GM13977 (cell line): Measurements from ENCODE around the gene DGKD.
"Not testable (repeated sequence)": the region's sequence is repeated elsewhere in the genome, so short reads cannot be mapped to it uniquely, and the experiment has no call there.

Experiments used
- DNase-seq: peaks from one replicate; pipeline ENCODE4 v3.0.0; 2012; ENCODE audit warnings: low spot score
- in situ Hi-C: fragments of 300-500 bp; cut with MboI; formaldehyde crosslinking; loops from one replicate; pipeline ENCODE4 v1.12.0; 2022; ENCODE audit warnings: low sequenced_read_pairs, low pct_unique_long_range_greater_than_20kb, mixed read lengths, inconsistent platforms; ENCODE audit not compliant: unreplicated experiment
- TF ChIP-seq, protein P1 (sequence below): IDR thresholded peaks from 2 replicates; pipeline ENCODE4 v1.5.1; 2012; ENCODE audit warnings: mild to moderate bottlenecking, control low read depth; ENCODE audit not compliant: insufficient read depth; ENCODE audit errors: extremely low read depth, missing control alignments

Gene DGKD

DNA sequence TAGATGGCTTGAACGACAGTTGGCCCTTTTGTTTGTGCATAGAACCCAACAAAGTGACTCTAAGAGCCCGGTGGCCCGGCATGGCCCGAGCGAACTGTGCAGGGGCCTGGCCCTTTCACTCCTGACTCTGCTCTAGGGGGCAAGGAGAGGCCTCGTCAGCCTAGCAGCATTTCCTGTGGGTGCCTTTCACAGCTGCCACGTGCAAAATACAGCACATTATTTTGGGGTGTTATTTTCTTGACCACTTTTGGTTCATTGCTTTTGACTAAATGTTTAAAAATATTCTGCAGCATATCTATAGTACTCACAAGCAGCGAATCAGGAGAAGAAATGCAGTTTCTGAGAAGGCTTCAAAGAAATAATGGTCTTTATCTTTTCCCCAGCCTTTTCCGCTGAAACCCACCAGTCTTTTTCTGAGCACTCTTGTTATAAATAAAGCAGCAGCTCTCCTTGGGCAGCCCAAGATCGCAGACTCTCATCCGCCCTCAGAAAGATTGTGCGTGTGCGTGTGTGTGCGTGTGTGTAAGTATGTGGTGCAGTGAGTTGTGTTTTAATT, 31.3 kb downstream of the DGKD start:
- TF ChIP-seq, protein P1, sequence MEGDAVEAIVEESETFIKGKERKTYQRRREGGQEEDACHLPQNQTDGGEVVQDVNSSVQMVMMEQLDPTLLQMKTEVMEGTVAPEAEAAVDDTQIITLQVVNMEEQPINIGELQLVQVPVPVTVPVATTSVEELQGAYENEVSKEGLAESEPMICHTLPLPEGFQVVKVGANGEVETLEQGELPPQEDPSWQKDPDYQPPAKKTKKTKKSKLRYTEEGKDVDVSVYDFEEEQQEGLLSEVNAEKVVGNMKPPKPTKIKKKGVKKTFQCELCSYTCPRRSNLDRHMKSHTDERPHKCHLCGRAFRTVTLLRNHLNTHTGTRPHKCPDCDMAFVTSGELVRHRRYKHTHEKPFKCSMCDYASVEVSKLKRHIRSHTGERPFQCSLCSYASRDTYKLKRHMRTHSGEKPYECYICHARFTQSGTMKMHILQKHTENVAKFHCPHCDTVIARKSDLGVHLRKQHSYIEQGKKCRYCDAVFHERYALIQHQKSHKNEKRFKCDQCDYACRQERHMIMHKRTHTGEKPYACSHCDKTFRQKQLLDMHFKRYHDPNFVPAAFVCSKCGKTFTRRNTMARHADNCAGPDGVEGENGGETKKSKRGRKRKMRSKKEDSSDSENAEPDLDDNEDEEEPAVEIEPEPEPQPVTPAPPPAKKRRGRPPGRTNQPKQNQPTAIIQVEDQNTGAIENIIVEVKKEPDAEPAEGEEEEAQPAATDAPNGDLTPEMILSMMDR: no peak
- in situ Hi-C loops: no loop called here
- peak; percentile 66 for DNase-seq

DNA sequence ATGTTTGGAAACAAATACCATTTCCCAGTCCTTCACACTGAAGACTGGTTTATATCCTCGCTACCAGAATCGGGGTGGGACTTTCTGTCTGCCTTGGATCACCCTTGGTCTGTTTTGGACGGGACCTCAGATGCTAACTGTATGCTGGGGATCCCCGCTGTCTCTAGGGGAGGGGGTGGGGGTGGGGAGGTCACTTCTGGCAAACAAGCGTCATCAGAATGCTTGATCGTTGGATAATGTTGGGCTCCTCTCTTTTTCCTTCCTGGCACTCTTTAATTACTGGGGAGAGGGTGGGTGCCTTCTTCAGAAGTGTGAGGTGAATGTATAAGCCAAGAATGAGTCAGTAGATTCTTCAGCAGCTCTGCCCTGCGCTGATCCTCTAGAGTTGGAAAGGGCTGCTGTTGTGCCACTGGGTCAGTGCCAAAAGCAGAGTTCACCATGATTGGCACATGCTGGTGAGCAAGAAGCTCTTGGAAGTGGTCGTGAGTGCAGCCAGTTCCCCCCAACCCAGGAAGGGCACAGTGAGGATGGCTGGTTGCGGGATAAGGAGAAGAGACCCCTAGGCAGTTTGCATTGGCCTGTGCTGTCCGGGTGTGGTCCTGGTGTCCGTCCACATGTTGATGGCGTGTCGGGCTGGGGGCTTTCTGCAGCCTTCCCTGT, 32.2 kb downstream of the DGKD start:
- no peak for DNase-seq
- TF ChIP-seq, protein P1: no peak
- in situ Hi-C loops: no loop called here

DNA sequence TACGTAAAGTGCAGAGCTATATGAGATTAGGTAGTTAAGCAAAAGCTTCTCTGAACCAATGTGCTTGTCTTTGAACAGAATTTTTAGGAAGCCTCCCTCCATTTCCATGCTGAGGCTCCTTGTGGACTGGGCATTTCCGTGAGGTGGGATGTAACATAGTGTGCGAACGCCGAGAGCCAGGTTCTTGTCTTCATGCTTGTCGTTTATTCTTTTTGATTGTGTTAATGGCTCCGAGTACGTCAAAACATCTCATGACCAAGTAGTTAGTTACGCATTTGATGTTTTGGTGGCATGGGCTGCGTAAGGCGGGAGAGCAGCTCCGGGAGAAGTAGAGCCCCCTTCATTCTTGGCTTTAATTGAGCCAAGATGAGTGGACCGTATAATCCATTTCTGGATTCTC, 32.9 kb downstream of the DGKD start:
- in situ Hi-C loops: no loop called here
- TF ChIP-seq, protein P1: no peak
- no peak for DNase-seq

DNA sequence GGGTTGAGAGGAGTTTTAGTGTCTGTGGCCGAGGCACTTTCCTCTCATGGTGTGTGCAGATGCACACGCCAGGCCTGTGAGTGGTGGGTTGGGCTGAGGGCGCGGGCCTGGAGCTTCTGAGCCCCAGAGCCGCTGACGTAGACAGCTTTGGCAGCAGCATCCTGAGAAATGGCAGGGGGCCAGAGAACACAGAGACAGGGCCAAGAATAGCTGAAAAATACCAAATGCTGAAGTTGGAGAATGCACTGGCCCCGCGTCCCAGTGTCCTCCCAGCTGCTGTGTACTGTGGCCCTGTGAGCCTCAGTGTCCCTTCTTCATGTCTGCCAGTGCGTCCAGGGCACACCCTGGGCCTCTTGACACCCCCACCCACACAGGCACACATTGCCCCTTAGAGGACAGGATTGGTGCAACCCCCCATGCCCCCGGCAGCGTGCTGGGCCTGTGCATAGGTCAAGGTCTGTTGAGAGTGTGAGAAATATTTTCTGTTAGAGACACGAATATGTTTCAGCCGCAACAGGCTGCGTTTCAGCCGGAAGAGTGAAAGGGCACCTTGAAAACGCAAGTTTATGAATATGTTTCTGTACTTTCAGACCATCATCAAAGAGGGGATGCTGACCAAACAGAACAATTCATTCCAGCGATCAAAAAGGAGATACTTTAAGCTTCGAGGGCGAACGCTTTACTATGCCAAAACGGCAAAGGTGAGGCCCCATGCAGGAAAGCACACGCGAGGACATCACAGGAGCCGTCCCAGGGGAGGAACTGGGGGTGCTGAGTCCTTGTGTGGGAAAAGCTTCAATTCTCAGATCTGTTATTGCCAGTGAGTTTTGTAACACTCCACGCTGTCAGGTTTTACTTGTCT, 33.6 kb downstream of the DGKD start:
- in situ Hi-C loops: no loop called here
- no peak for DNase-seq
- TF ChIP-seq, protein P1: no peak

DNA sequence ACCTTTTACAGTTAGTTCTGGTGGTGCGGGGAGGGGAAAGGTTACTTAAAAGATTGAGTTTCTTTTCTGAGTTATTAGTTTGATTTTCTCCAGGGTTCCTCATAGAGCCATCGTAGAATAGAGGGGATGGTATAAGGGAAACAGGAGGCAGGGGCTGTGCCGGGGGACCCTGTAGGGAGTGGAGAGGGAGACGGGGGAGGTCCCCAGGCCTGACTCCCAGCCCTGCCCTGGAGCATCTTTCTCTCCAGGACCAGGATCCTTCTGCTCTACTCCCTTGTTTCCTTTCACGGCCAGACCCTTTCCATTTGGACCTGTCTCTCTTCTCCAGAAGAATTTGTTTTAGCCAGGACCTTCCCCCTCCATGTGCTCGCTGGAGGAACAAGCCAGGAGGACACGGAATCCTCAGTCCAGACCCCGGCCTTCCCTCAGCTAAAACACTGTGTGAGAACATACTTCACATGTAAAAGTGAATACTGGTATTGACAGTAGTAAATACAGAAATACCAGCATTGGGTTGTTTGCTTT, 35.4 kb downstream of the DGKD start:
- in situ Hi-C loops: no loop called here
- no peak for DNase-seq
- TF ChIP-seq, protein P1: no peak

DNA sequence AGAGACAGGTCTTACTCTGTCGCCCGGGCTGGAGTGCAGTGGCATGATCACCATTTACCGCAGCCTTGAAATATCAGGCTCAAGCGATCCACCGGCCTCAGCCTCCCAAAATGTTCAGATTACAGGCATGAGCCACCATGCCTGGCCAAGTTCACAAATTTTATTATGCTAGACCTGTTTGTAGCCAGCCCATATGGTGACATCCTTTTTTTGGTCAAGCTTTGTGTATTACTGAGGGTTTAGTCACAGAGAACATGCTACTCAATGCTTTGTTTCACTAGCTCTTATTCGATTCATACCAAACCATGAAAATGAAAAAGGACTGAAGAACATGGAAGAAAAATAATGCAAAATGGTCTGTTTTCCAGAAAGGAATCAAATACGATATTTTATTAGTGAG, 41.4 kb downstream of the DGKD start:
- in situ Hi-C loops: no loop called here
- no peak for DNase-seq
- TF ChIP-seq, protein P1: no peak

DNA sequence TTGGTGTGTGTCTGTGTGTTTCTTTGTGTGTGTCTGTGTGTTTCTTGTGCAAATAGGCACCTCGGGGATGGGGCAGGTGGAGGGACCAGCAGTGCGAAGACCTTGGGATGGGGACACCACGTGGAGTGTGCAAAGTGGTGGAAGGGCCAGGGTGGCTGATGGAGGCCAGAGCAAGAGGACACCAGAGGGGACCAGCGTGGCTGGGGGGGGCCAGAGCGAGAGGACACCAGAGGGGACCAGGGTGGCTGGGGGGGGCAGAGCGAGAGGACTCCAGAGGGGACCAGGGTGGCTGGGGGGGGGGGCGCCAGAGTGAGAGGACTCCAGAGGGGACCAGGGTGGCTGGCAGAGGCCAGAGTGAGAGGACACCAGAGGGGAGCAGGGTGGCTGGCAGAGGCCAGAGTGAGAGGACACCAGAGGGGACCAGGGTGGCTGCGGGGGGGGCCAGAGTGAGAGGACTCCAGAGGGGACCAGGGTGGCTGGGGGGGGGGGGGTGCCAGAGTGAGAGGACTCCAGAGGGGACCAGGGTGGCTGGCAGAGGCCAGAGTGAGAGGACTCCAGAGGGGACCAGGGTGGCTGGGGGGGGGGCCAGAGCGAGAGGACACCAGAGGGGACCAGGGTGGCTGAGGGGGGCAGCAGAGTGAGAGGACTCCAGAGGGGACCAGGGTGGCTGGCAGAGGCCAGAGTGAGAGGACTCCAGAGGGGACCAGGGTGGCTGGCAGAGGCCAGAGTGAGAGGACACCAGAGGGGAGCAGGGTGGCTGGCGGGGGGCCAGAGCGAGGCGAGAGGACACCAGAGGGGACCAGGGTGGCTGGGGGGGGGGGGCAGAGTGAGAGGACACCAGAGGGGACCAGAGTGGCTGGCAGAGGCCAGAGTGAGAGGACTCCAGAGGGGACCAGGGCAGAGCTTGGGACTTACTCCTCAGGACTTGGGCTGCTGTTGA, 42.7 kb downstream of the DGKD start:
- DNase-seq, in situ Hi-C loops: not testable (repeated sequence)
